HEK293 (cell line): ENCODE measurements around the gene ZC3H15.

Experiments
- CTCF ChIP-seq: fragments of 450-650 bp; formaldehyde crosslinking; IDR thresholded peaks from 2 replicates; pipeline ENCODE4 v1.5.1; 2016; ENCODE audit warnings: missing biosample characterization, missing genetic modification characterization
- KLF9 ChIP-seq: fragments of 450-650 bp; formaldehyde crosslinking; IDR thresholded peaks from 2 replicates; pipeline ENCODE4 v1.5.1; 2016; ENCODE audit warnings: missing biosample characterization, missing genetic modification characterization, low read depth
- PATZ1 ChIP-seq: fragments of 450-650 bp; formaldehyde crosslinking; IDR thresholded peaks from 2 replicates; pipeline ENCODE4 v1.5.1; 2016; ENCODE audit warnings: missing biosample characterization, missing genetic modification characterization
- ZNF174 ChIP-seq: fragments of 450-650 bp; formaldehyde crosslinking; IDR thresholded peaks from 2 replicates; pipeline ENCODE4 v1.5.0; 2017; ENCODE audit warnings: missing biosample characterization, mild to moderate bottlenecking, missing genetic modification characterization
- ZNF311 ChIP-seq: fragments of 450-650 bp; formaldehyde crosslinking; IDR thresholded peaks from 2 replicates; pipeline ENCODE4 v1.5.1; 2017; ENCODE audit warnings: missing biosample characterization, missing genetic modification characterization, borderline replicate concordance

- TF ChIP-seq CTCF (tag by site-specific recombination) (no peak), ZNF174 (tag by site-specific recombination) (no peak), PATZ1 (tag by site-specific recombination) (no peak), KLF9 (tag by site-specific recombination) (no peak), ZNF311 (tag by site-specific recombination) (no peak)
These were observed 48.3 kb downstream of the ZC3H15 start for GRCh38 chr2:186534406-186534805.
